ENCODE measurements around the gene SIL1. TPM values are rescaled to one million over a fixed set of nuclear protein-coding genes. Genes with fewer than 3 reads are reported as not detected.
"Not testable (repeated sequence)": the region's sequence is repeated elsewhere in the genome, so short reads cannot be mapped to it uniquely, and the experiment has no call there.

SIL1 gene
- total RNA-seq, 1 donor from 2014 or later: 16.0 TPM

DNA sequence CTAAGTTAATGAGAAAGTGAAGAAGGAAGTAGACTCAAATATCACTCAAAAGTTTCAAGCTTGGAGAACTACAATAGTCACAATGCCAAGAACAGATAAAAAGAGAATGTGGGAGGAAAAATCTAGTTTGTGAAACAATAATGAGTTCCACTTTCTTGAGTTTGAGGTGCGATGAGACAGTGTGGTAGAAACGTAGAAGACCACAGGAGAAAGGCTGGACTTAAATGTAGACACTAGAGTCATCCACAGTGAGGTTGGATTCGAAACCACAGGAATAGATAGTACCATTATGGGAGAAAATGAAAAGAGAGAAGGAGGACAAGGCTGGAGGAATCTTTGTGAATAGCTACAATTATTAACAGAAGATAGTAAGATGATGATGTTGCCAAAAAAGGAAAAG is 182.0 kb downstream of the SIL1 start:
- no peak overlapping the region for H3K27ac Mint-ChIP-seq (ENCODE audit: unreplicated experiment)
- H3K4me3 Mint-ChIP-seq: no peak overlapping the region
- TF ChIP-seq CTCF (conservative IDR thresholded peaks at IDR 0.05): no peak
- no peak for DNase-seq (ENCODE audit: low read depth, low spot score)
- no peaks in the 10 kb centered on the region for H3K36me3 Mint-ChIP-seq (ENCODE audit: low read depth)
- no peaks in the 10 kb centered on the region for H3K9me3 Mint-ChIP-seq
- H3K4me1 Mint-ChIP-seq: peaks cover 26% of the 10 kb centered on the region
- H3K27me3 Mint-ChIP-seq (ENCODE audit: low read depth): no peaks in the 10 kb centered on the region

GRCh38 chr5:139014726-139015125 is 183.4 kb downstream of the SIL1 start:
- H3K36me3 Mint-ChIP-seq (ENCODE audit: low read depth): no peaks in the 10 kb centered on the region
- TF ChIP-seq CTCF (conservative IDR thresholded peaks at IDR 0.05): no peak
- H3K9me3 Mint-ChIP-seq: no peaks in the 10 kb centered on the region
- no peak overlapping the region for H3K27ac Mint-ChIP-seq (ENCODE audit: unreplicated experiment)
- H3K27me3 Mint-ChIP-seq (ENCODE audit: low read depth): no peaks in the 10 kb centered on the region
- H3K4me1 Mint-ChIP-seq: peaks cover 26% of the 10 kb centered on the region
- no peak for DNase-seq (ENCODE audit: low read depth, low spot score)
- no peak overlapping the region for H3K4me3 Mint-ChIP-seq

DNA sequence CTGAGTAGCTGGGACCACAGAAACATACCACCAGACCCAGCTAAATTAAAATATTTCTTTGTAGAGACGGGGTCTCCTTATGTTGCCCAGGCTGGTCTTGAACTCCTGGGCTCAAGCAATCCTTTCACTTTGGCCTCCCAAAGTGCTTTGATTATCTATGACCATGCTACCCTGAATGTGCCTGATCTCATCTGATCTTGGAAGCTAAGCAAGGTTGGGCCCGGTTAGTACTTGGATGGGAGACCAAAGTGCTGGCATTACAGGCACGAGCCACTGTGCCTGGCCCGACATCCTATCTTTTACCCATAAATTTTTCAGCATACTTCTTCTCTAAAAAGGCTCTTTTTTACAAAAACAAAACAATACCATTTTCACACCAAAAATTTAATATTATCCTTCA is 186.0 kb downstream of the SIL1 start:
- no peaks in the 10 kb centered on the region for H3K36me3 Mint-ChIP-seq (ENCODE audit: low read depth)
- no peak for TF ChIP-seq CTCF (conservative IDR thresholded peaks at IDR 0.05)
- DNase-seq (ENCODE audit: low read depth, low spot score): no peak
- H3K27ac Mint-ChIP-seq (ENCODE audit: unreplicated experiment): peak overlapping the region; percentile 27
- peaks cover 19% of the 10 kb centered on the region for H3K4me1 Mint-ChIP-seq
- peak overlapping the region; percentile 88 for H3K4me3 Mint-ChIP-seq
- H3K27me3 Mint-ChIP-seq (ENCODE audit: low read depth): no peaks in the 10 kb centered on the region
- H3K9me3 Mint-ChIP-seq: no peaks in the 10 kb centered on the region

DNA sequence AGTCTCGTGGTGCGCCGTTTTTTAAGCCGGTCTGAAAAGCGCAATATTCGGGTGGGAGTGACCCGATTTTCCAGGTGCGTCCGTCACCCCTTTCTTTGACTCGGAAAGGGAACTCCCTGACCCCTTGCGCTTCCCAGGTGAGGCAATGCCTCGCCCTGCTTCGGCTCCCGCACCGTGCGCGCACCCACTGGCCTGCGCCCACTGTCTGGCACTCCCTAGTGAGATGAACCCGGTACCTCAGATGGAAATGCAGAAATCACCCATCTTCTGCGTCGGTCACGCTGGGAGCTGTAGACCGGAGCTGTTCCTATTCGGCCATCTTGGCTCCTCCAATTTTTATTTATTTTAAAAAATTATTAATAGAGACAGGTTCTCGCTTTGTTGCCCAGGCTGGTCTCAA is 187.0 kb downstream of the SIL1 start:
- DNase-seq (ENCODE audit: low read depth, low spot score); H3K36me3 Mint-ChIP-seq (ENCODE audit: low read depth); H3K27me3 Mint-ChIP-seq (ENCODE audit: low read depth); H3K9me3 Mint-ChIP-seq: not testable (repeated sequence)
- Mint-ChIP-seq H3K27ac (ENCODE audit: unreplicated experiment) (peak overlapping the region; percentile 99), H3K4me3 (peak overlapping the region; percentile 87), H3K4me1 (peaks cover 19% of the 10 kb centered on the region)

DNA sequence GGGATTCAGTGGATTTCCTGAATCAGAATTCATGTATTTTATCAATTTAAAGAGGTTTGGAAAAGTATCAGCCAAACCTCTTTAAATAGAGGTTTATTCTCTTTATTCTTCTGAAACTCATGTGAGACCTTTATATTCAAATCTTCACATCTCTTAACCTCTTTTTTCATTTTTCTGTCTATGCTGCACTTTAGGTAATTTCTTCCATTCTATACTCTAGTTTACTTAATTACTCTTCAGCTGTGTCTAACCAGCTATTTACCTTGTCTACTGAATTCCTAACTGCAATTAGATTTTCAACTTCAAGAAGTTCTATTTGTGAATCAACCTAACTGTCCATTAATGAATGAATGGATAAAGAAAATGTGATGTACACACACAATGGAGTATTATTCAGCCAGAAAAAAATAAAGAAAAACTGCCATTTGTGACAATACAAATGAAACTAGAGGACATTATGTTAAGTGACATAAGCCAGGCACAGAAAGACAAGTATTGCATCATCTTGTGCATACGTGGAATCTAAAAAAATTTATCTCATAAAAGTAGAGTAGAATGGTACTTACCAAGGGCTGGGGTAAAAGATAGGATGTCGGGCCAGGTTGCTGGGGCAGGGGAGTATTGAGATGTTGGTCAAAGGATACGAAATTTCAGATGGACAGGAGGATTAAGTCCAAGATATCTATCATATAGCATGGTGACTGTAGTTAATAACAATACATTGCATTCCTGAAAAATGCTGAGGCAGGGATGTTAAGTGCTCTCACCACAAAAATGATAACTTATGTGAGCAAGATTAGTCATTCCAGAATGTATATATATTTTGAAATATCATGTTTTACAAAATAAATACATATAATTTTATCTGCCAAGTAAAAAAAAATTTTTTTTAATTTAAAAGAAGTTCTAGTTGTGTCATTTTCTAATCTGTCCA is 193.5 kb downstream of the SIL1 start:
- H3K4me3 Mint-ChIP-seq: no peak overlapping the region
- TF ChIP-seq CTCF (conservative IDR thresholded peaks at IDR 0.05): no peak
- H3K27ac Mint-ChIP-seq (ENCODE audit: unreplicated experiment): no peak overlapping the region
- H3K27me3 Mint-ChIP-seq (ENCODE audit: low read depth): no peaks in the 10 kb centered on the region
- peaks cover 10% of the 10 kb centered on the region for H3K36me3 Mint-ChIP-seq (ENCODE audit: low read depth)
- peaks cover 6% of the 10 kb centered on the region for H3K9me3 Mint-ChIP-seq
- no peak for DNase-seq (ENCODE audit: low read depth, low spot score)
- peaks cover 4% of the 10 kb centered on the region for H3K4me1 Mint-ChIP-seq

DNA sequence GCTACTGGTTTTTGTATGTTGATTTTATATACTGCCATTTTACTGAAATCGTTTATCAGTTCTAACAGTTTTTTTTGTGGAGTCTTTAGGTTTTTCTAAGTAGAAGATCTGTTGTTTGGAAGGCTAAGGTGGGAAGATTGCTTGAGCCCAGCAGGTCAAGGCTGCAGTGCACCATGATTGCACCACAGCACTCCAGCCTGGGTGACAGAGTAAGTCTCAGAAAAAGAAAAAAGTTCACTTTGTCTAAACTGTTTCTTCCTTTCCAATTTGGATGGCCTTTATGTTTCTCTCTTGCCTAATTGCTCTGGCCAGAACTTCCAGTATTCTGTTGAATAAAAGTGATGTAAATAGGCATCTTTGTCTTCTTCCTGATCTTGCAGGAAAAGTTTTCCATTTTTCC is 198.5 kb downstream of the SIL1 start:
- Mint-ChIP-seq H3K27me3 (ENCODE audit: low read depth) (no peaks in the 10 kb centered on the region), H3K4me3 (no peak overlapping the region), H3K27ac (ENCODE audit: unreplicated experiment) (no peak overlapping the region), H3K9me3 (peaks cover 10% of the 10 kb centered on the region), H3K4me1 (peaks cover 4% of the 10 kb centered on the region), H3K36me3 (ENCODE audit: low read depth) (peaks cover 22% of the 10 kb centered on the region)
- no peak for TF ChIP-seq CTCF (conservative IDR thresholded peaks at IDR 0.05)
- DNase-seq (ENCODE audit: low read depth, low spot score): no peak

Data from neural crest cell (in vitro differentiated cells).